Mesendoderm (in vitro differentiated cells): Measurements from ENCODE around the gene RBMS3.
A peak's percentile ranks its signal among the peaks of the same experiment; 100 is the strongest.

ENCODE experiments used
- DNase-seq: peaks from one replicate; pipeline ENCODE4 v3.0.0; 2013
- H2AK5ac ChIP-seq: 2 replicates; pipeline ENCODE4 v1.6.1; 2013; ENCODE audit warnings: low read length, inconsistent platforms
- H2BK120ac ChIP-seq: 2 replicates; pipeline ENCODE4 v1.6.1; 2013; ENCODE audit warnings: low read depth, mild to moderate bottlenecking, low read length, moderate library complexity, mixed read lengths
- H2BK15ac ChIP-seq: replicated peaks from 2 replicates; pipeline ENCODE4 v1.6.1; 2013; ENCODE audit warnings: low read depth, mild to moderate bottlenecking, moderate library complexity
- H2BK5ac ChIP-seq: 2 replicates; pipeline ENCODE4 v1.6.1; 2013; ENCODE audit warnings: low read length, inconsistent platforms
- H3K18ac ChIP-seq: 2 replicates; pipeline ENCODE4 v1.6.1; 2013; ENCODE audit warnings: mild to moderate bottlenecking, low read length, mixed read lengths
- H3K23ac ChIP-seq: one replicate; pipeline ENCODE4 v1.6.1; 2013; ENCODE audit warnings: low read length
- H3K27ac ChIP-seq: 2 replicates; pipeline ENCODE4 v1.5.1; 2013; ENCODE audit warnings: low read depth, mild to moderate bottlenecking, inconsistent platforms, low read length, moderate library complexity
- H3K27me3 ChIP-seq: 2 replicates; pipeline ENCODE4 v1.6.1; 2013; ENCODE audit warnings: low read length, control low read depth, mild to moderate bottlenecking, inconsistent platforms; ENCODE audit not compliant: insufficient read depth, poor library complexity
- H3K36me3 ChIP-seq: 2 replicates; pipeline ENCODE4 v1.6.1; 2013; ENCODE audit warnings: low read length, inconsistent platforms; ENCODE audit not compliant: control insufficient read depth, insufficient read depth
- H3K4ac ChIP-seq: one replicate; pipeline ENCODE4 v1.6.1; 2013; ENCODE audit warnings: low read depth, mild to moderate bottlenecking, low read length, moderate library complexity
- H3K4me1 ChIP-seq: 2 replicates; pipeline ENCODE4 v1.6.1; 2013; ENCODE audit warnings: low read depth, low read length, inconsistent platforms; ENCODE audit not compliant: control insufficient read depth
- H3K4me2 ChIP-seq: 2 replicates; pipeline ENCODE4 v1.6.1; 2013; ENCODE audit warnings: low read length
- H3K4me3 ChIP-seq: 2 replicates; pipeline ENCODE4 v1.5.1; 2013; ENCODE audit warnings: mild to moderate bottlenecking, low read length
- H3K56ac ChIP-seq: one replicate; pipeline ENCODE4 v1.6.1; 2013; ENCODE audit warnings: low read length
- H3K79me1 ChIP-seq: 2 replicates; pipeline ENCODE4 v1.6.1; 2013; ENCODE audit warnings: low read length, inconsistent platforms
- H3K79me2 ChIP-seq: 2 replicates; pipeline ENCODE4 v1.6.1; 2013; ENCODE audit warnings: mild to moderate bottlenecking, low read length; ENCODE audit not compliant: control insufficient read depth, insufficient read depth
- H3K9ac ChIP-seq: 2 replicates; pipeline ENCODE4 v1.6.1; 2013; ENCODE audit warnings: low read length, inconsistent platforms
- H4K5ac ChIP-seq: one replicate; pipeline ENCODE4 v1.6.1; 2013; ENCODE audit warnings: low read length
- H4K8ac ChIP-seq: one replicate; pipeline ENCODE4 v1.6.1; 2013; ENCODE audit warnings: low read depth, mild to moderate bottlenecking, control low read depth, low read length, moderate library complexity
- WGBS: extraction: QIAGEN DNeasy Blood & Tissue Kit; methylation state at CpG from one replicate; pipeline ENCODE4 v1.1.7; 2013; ENCODE audit warnings: low lambda C conversion rate, missing lambda C conversion rate; ENCODE audit not compliant: insufficient coverage; ENCODE audit errors: extremely low coverage; 5-methylcytosine and 5-hydroxymethylcytosine counted together

RBMS3 gene

GRCh38 chr3:29912600-29913288 is 631.9 kb downstream of the RBMS3 start:
- no peak overlapping the region for H3K4ac ChIP-seq
- no peaks in the 10 kb centered on the region for H3K4me1 ChIP-seq
- no peaks in the 10 kb centered on the region for H3K79me2 ChIP-seq
- no peak overlapping the region for H3K4me3 ChIP-seq
- DNase-seq = no peak
- no CpG with 5 or more reads among the region's 2 CpGs for WGBS
- no peak overlapping the region for H3K56ac ChIP-seq
- no peak overlapping the region for H3K9ac ChIP-seq
- H4K5ac ChIP-seq = no peak overlapping the region
- no peak overlapping the region for H2AK5ac ChIP-seq
- no peaks in the 10 kb centered on the region for H3K27me3 ChIP-seq
- H3K4me2 ChIP-seq = no peak overlapping the region
- H2BK120ac ChIP-seq = no peak overlapping the region
- H2BK15ac ChIP-seq = no peak overlapping the region
- H2BK5ac ChIP-seq = no peak overlapping the region
- H3K23ac ChIP-seq = no peak overlapping the region
- no peaks in the 10 kb centered on the region for H3K36me3 ChIP-seq
- H4K8ac ChIP-seq = no peak overlapping the region
- H3K79me1 ChIP-seq = no peaks in the 10 kb centered on the region
- H3K27ac ChIP-seq = no peak overlapping the region
- no peak overlapping the region for H3K18ac ChIP-seq

- Histone ChIP-seq H2BK120ac (no peak overlapping the region), H4K5ac (no peak overlapping the region), H3K4me3 (no peak overlapping the region), H3K9ac (no peak overlapping the region), H3K4ac (no peak overlapping the region), H2BK15ac (no peak overlapping the region), H3K56ac (no peak overlapping the region), H4K8ac (no peak overlapping the region), H3K79me1 (no peaks in the 10 kb centered on the region), H3K27ac (no peak overlapping the region), H3K23ac (no peak overlapping the region), H3K36me3 (no peaks in the 10 kb centered on the region), H3K4me2 (no peak overlapping the region), H2AK5ac (no peak overlapping the region), H3K18ac (no peak overlapping the region), H3K27me3 (no peaks in the 10 kb centered on the region), H2BK5ac (no peak overlapping the region), H3K79me2 (no peaks in the 10 kb centered on the region), H3K4me1 (no peaks in the 10 kb centered on the region)
- DNase-seq = peak; percentile 20
- no CpG with 5 or more reads among the region's 3 CpGs for WGBS
Measured at GRCh38 chr3:29914861-29915524, 634.1 kb downstream of the RBMS3 start.

GRCh38 chr3:29919571-29919970 is 638.7 kb downstream of the RBMS3 start:
- H2AK5ac ChIP-seq = no peak overlapping the region

DNA sequence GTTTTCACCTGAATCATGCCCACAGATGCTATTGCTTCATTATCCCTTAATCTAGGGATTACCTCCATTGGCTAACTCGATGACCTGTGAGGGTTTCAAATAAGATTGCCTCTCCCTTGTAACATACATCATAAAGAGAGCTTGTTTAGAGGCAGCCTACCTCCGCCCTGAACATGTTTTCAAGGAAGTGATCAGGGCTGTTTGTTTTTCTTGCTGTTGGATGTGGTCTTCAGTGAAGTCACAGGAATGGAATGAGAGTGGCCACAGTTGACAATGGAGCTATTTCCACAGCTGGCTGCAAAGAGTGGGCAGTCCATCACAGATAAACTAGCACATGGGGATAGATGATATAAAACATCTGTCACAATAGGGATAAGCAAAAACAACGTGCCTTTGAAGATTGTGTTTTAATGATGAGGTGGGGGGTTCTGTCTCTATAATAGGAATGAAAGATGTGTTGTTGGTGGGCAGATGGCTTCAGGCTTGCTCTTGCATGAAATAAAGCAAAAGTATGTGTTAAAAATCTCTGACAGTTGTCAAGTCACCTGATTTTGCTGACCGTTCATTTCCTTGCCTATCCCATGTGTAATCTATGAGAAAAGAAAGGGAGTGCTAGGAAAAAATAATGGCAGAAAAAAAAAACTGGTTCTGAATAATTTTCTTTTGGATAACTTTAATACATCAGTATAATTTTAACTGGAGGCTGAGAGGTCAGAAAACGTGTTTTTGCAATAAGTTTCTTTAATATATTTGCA is 642.3 kb downstream of the RBMS3 start:
- H3K27ac ChIP-seq = no peak overlapping the region

More at GRCh38 chr3:29919571-29919970, 638.7 kb downstream of the RBMS3 start:
- Histone ChIP-seq H3K4me1 (no peaks in the 10 kb centered on the region), H3K27me3 (no peaks in the 10 kb centered on the region), H2BK5ac (no peak overlapping the region), H4K8ac (no peak overlapping the region), H4K5ac (no peak overlapping the region), H3K36me3 (no peaks in the 10 kb centered on the region), H3K79me1 (no peaks in the 10 kb centered on the region), H3K27ac (no peak overlapping the region), H3K79me2 (no peaks in the 10 kb centered on the region), H3K4me2 (no peak overlapping the region), H3K4ac (no peak overlapping the region), H3K23ac (no peak overlapping the region), H3K4me3 (no peak overlapping the region), H3K9ac (no peak overlapping the region), H2BK15ac (no peak overlapping the region), H3K56ac (no peak overlapping the region), H2BK120ac (no peak overlapping the region), H3K18ac (no peak overlapping the region)
- peak; percentile 22 for DNase-seq
- WGBS = no CpG with 5 or more reads among the region's 1 CpG

GRCh38 chr3:29924783-29925561 is 644.1 kb downstream of the RBMS3 start:
- H4K5ac ChIP-seq = no peak overlapping the region
- no peaks in the 10 kb centered on the region for H3K79me2 ChIP-seq
- H2BK5ac ChIP-seq = no peak overlapping the region
- DNase-seq = no peak
- no peak overlapping the region for H3K9ac ChIP-seq
- H3K4me3 ChIP-seq = no peak overlapping the region
- H3K79me1 ChIP-seq = no peaks in the 10 kb centered on the region
- H3K27ac ChIP-seq = no peak overlapping the region
- no peak overlapping the region for H2BK15ac ChIP-seq
- 100% methylated on average over 1 of the region's 10 CpGs for WGBS
- no peak overlapping the region for H3K4me2 ChIP-seq
- no peaks in the 10 kb centered on the region for H3K36me3 ChIP-seq
- no peaks in the 10 kb centered on the region for H3K27me3 ChIP-seq
- H3K4ac ChIP-seq = no peak overlapping the region
- H3K56ac ChIP-seq = no peak overlapping the region
- H3K4me1 ChIP-seq = no peaks in the 10 kb centered on the region
- H2AK5ac ChIP-seq = no peak overlapping the region
- H3K18ac ChIP-seq = no peak overlapping the region
- no peak overlapping the region for H4K8ac ChIP-seq
- H3K23ac ChIP-seq = no peak overlapping the region
- no peak overlapping the region for H2BK120ac ChIP-seq

More for the DNA sequence above, 642.3 kb downstream of the RBMS3 start:
- H3K23ac ChIP-seq = no peak overlapping the region
- H3K36me3 ChIP-seq = no peaks in the 10 kb centered on the region
- H2BK15ac ChIP-seq = no peak overlapping the region
- no peak overlapping the region for H3K4me2 ChIP-seq
- H3K9ac ChIP-seq = no peak overlapping the region
- no peak overlapping the region for H3K18ac ChIP-seq
- H3K4me1 ChIP-seq = no peaks in the 10 kb centered on the region
- no peak overlapping the region for H3K4ac ChIP-seq
- DNase-seq = peak; percentile 68
- no peak overlapping the region for H3K56ac ChIP-seq
- no CpG with 5 or more reads among the region's 5 CpGs for WGBS
- H3K4me3 ChIP-seq = no peak overlapping the region
- H2BK5ac ChIP-seq = no peak overlapping the region
- no peak overlapping the region for H2BK120ac ChIP-seq
- H4K8ac ChIP-seq = no peak overlapping the region
- no peaks in the 10 kb centered on the region for H3K79me1 ChIP-seq
- no peak overlapping the region for H2AK5ac ChIP-seq
- no peaks in the 10 kb centered on the region for H3K27me3 ChIP-seq
- no peaks in the 10 kb centered on the region for H3K79me2 ChIP-seq
- no peak overlapping the region for H4K5ac ChIP-seq
